ENCODE results near the gene BACE1-AS.
"Not testable (repeated sequence)": the region's sequence is repeated elsewhere in the genome, so short reads cannot be mapped to it uniquely, and the experiment has no call there.

DNA sequence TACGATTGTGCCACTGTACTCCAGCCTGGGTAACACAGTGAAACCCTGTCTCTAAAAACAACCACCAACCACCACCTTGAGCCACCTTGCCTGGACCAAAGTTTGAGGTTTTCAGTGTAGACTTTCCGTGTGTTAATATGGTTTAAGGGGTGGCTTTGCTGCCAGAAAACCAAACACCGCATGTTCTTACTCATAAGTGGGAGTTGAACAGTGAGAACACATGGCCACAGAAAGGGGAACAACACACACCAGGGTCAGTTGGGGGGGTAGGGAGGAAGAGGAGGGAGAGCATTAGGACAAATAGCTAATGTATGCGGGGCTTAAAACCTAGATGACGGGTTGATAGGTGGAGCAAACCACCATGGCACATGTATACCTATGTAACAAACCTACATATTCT is 19.0 kb upstream of the BACE1-AS start:
- not testable (repeated sequence) for TF ChIP-seq POLR2AphosphoS5 (IDR thresholded peaks at IDR 0.05; ENCODE audit: low read depth, low read length); TAF1 (IDR thresholded peaks at IDR 0.05; ENCODE audit: borderline replicate concordance, low read depth, low read length); POLR2A (IDR thresholded peaks at IDR 0.05; ENCODE audit: low read depth, low read length)

Measured in GM12892 (cell line).